Endothelial cell (in vitro differentiated cells): Measurements from ENCODE around the gene CCDC201. TPM values are rescaled to one million over a fixed set of nuclear protein-coding genes. Genes with fewer than 3 reads are reported as not detected.
"Not testable (repeated sequence)": the region's sequence is repeated elsewhere in the genome, so short reads cannot be mapped to it uniquely, and the experiment has no call there.

Source experiments
- DNase-seq: peaks from one replicate; pipeline ENCODE4 v3.0.0; 2021; ENCODE audit warnings: low spot score
- H3K27ac Mint-ChIP-seq: one replicate; pipeline ENCODE4 v1.8.0; 2021; ENCODE audit warnings: mixed read lengths, inconsistent platforms; ENCODE audit not compliant: unreplicated experiment
- H3K27me3 Mint-ChIP-seq: one replicate; pipeline ENCODE4 v1.8.0; 2021; ENCODE audit warnings: mild to moderate bottlenecking, moderate library complexity, mixed read lengths, inconsistent platforms; ENCODE audit not compliant: unreplicated experiment
- H3K36me3 Mint-ChIP-seq: one replicate; pipeline ENCODE4 v1.8.0; 2021; ENCODE audit warnings: mild to moderate bottlenecking, low read depth, mixed read lengths, inconsistent platforms; ENCODE audit not compliant: unreplicated experiment
- H3K4me1 Mint-ChIP-seq: one replicate; pipeline ENCODE4 v1.8.0; 2021; ENCODE audit warnings: mild to moderate bottlenecking, mixed read lengths, inconsistent platforms; ENCODE audit not compliant: unreplicated experiment
- H3K4me3 Mint-ChIP-seq: one replicate; pipeline ENCODE4 v1.8.0; 2021; ENCODE audit warnings: mild to moderate bottlenecking, mixed read lengths, inconsistent platforms; ENCODE audit not compliant: unreplicated experiment
- H3K9me3 Mint-ChIP-seq: one replicate; pipeline ENCODE4 v1.8.0; 2021; ENCODE audit warnings: mixed read lengths, inconsistent platforms; ENCODE audit not compliant: unreplicated experiment
- CTCF ChIP-seq: fragments of 200-600 bp; sonication (generic); IDR thresholded peaks from one replicate; pipeline ENCODE4 v1.5.0; 2021; ENCODE audit warnings: antibody characterized with exemption; ENCODE audit not compliant: unreplicated experiment
- total RNA-seq: library from RNA; stranded (reverse); fragmentation: NEBNext Ultra II Directional; extraction: Animal tissue kit (Norgen Biotek cat#: 25700); gene quantifications from one replicate; pipeline ENCODE4 v1.2.1, GENCODE V29; 2021; ENCODE audit not compliant: unreplicated experiment

Gene CCDC201
- total RNA-seq, 1 donor from 2014 or later: not detected

GRCh38 chr7:45863715-45864114, 9.2 kb downstream of the CCDC201 start:
- Mint-ChIP-seq H3K27me3 (peaks cover 1% of the 10 kb centered on the region), H3K9me3 (no peaks in the 10 kb centered on the region)
- peak; percentile 63 for DNase-seq

GRCh38 chr7:45856888-45857287, 16.0 kb downstream of the CCDC201 start:
- not testable (repeated sequence) for H3K9me3 Mint-ChIP-seq, H3K4me3 Mint-ChIP-seq, H3K27ac Mint-ChIP-seq, H3K27me3 Mint-ChIP-seq, H3K36me3 Mint-ChIP-seq, DNase-seq, H3K4me1 Mint-ChIP-seq

More at GRCh38 chr7:45863715-45864114, 9.2 kb downstream of the CCDC201 start:
- TF ChIP-seq CTCF: no peak
- Mint-ChIP-seq H3K36me3 (no peaks in the 10 kb centered on the region), H3K4me3 (no peak overlapping the region), H3K27ac (no peak overlapping the region), H3K4me1 (no peaks in the 10 kb centered on the region)

GRCh38 chr7:45855680-45856079, 17.2 kb downstream of the CCDC201 start:
- H3K9me3 Mint-ChIP-seq, H3K4me3 Mint-ChIP-seq, H3K27me3 Mint-ChIP-seq: not testable (repeated sequence)

GRCh38 chr7:45853491-45853890, 19.4 kb downstream of the CCDC201 start:
- not testable (repeated sequence) for H3K27me3 Mint-ChIP-seq, H3K27ac Mint-ChIP-seq, H3K4me3 Mint-ChIP-seq, H3K36me3 Mint-ChIP-seq, H3K4me1 Mint-ChIP-seq, DNase-seq, H3K9me3 Mint-ChIP-seq

More at GRCh38 chr7:45855680-45856079, 17.2 kb downstream of the CCDC201 start:
- not testable (repeated sequence) for DNase-seq, H3K36me3 Mint-ChIP-seq, H3K4me1 Mint-ChIP-seq, H3K27ac Mint-ChIP-seq

DNA sequence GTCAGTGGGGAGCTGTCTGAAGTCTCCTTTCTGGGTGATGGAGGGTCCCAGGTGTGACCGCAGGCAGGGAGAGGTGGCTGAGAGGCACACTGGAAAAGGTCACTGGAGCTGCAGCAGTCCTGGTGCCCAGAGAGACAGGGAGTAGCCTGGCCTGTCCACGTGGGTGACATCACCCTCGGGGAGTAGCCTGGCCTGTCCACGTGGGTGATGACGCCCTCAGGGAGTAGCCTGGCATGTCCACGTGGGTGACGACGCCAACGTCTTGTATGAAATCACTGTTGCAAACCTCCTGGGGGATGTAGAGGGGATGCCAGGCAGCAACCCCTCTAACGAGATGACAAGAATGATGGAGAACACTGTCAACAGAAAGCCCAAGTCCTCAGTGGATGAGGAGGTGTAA, 19.9 kb downstream of the CCDC201 start:
- not testable (repeated sequence) for H3K4me1 Mint-ChIP-seq, H3K36me3 Mint-ChIP-seq, H3K4me3 Mint-ChIP-seq, DNase-seq, H3K27me3 Mint-ChIP-seq, H3K27ac Mint-ChIP-seq, H3K9me3 Mint-ChIP-seq

- DNase-seq, H3K27ac Mint-ChIP-seq, H3K9me3 Mint-ChIP-seq, H3K36me3 Mint-ChIP-seq, H3K4me1 Mint-ChIP-seq, H3K27me3 Mint-ChIP-seq, H3K4me3 Mint-ChIP-seq: not testable (repeated sequence)
These were observed 24.1 kb downstream of the CCDC201 start for GRCh38 chr7:45848734-45849133.

GRCh38 chr7:45846536-45846935, 26.3 kb downstream of the CCDC201 start:
- not testable (repeated sequence) for H3K36me3 Mint-ChIP-seq, H3K9me3 Mint-ChIP-seq, H3K27me3 Mint-ChIP-seq, DNase-seq, H3K4me3 Mint-ChIP-seq, H3K4me1 Mint-ChIP-seq, H3K27ac Mint-ChIP-seq

DNA sequence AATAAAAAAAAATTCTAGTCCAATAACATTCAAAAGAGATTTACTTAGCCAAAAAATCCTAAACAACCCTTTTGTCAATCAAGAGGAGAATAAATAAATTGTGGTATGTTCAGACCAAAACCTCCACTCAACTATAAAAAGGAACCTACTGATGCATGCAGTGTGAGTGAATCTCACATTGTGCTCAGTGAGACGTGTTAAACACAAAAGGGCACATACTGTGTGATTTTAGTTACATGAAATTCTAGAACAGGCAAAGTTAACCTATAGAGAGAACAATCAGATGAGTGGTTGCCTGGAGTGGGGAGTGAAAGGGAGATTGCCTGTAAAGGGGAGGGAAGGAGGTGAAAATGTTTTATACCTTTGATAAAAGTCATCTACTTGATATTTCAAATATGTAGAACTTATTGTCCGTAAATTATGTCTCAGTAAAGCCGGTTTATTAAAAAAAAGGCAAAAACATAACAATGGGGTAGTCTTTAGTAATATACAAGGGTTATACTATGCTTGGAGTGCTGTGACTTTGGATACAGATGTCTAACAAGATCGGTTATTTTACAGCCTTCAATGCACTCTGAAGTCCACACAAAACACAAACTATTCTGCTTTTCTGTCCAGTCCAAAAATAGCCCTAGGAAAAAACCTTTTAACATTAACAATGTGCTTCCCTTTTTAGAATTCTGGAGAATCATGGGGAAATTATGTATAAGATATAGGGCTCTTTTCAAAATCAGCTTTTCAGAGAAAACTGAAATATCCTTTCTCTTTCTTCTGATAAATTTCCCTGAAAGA, 30.8 kb downstream of the CCDC201 start:
- H3K4me1 Mint-ChIP-seq, DNase-seq, H3K4me3 Mint-ChIP-seq, H3K9me3 Mint-ChIP-seq, H3K36me3 Mint-ChIP-seq, H3K27me3 Mint-ChIP-seq, H3K27ac Mint-ChIP-seq: not testable (repeated sequence)

- not testable (repeated sequence) for H3K36me3 Mint-ChIP-seq, H3K4me3 Mint-ChIP-seq, H3K27ac Mint-ChIP-seq, DNase-seq, H3K27me3 Mint-ChIP-seq, H3K4me1 Mint-ChIP-seq, H3K9me3 Mint-ChIP-seq
These were observed 34.0 kb downstream of the CCDC201 start for GRCh38 chr7:45838852-45839251.

- not testable (repeated sequence) for H3K36me3 Mint-ChIP-seq, H3K9me3 Mint-ChIP-seq, H3K4me3 Mint-ChIP-seq, H3K27me3 Mint-ChIP-seq, DNase-seq, H3K27ac Mint-ChIP-seq, H3K4me1 Mint-ChIP-seq
These were observed 40.3 kb downstream of the CCDC201 start for GRCh38 chr7:45832433-45833177.

GRCh38 chr7:45829846-45830245, 43.0 kb downstream of the CCDC201 start:
- H3K27me3 Mint-ChIP-seq, H3K4me3 Mint-ChIP-seq, DNase-seq, H3K9me3 Mint-ChIP-seq, H3K27ac Mint-ChIP-seq, H3K36me3 Mint-ChIP-seq, H3K4me1 Mint-ChIP-seq: not testable (repeated sequence)
